Renal pelvis (tissue), 4 donors: ENCODE data around the gene SH2B3. TPM values are rescaled to one million over a fixed set of nuclear protein-coding genes. Genes with fewer than 3 reads are reported as not detected.
A peak's percentile ranks its signal among the peaks of the same experiment; 100 is the strongest.

ENCODE experiments used
- DNase-seq: peaks from one replicate; pipeline ENCODE4 v3.0.0-alpha.2; 2013
- polyA plus RNA-seq, 3 donors: library from polyadenylated mRNA; unstranded; fragments of 120-200 nt; gene quantifications; one replicate each; pipeline ENCODE4 v1.2.1, GENCODE V29; 2013; ENCODE audit not compliant: insufficient read length in 3 of 3

SH2B3 gene
- polyA plus RNA-seq, 3 donors = 16.9 to 17.9 (median 17.6) TPM

DNA sequence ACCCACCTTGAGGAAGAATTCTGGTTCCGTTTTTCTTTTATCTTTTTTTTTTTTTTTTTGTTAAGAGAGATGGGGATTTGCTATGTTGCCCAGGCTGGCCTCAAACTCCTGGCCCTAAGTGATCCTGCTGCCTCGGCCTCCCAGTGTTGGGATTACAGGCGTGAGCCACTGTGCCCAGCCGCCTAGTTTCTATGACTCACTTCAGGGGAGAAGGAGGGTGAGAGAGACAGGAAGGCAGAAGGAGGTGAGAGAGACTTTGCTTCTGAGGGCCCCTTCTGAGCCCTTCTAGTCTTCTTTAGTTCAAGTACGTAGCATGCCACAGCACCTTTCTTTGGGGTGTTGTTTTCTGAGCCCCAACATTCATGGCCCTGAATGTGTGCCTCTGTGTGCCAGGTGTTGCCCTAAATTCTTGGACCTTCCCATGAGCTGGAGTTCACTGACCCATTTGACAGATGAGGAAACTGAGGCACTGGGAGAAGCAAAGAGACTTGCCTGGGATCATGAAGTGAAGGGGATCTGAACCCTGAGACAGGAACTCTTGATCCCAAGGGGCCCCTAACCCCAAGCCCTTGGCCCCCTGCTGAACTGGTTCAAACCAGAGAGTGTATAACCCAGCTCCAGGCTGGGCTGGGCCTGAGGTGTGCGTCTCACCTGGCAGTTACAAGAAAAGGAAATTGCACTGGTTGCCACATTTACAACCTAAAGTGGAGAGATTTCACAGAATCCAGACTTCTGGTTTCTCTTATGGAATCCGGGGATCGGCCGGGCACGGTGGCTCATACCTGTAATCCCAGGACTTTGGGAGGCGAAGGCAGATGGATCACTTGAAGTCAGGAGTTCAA is 20.8 kb downstream of the SH2B3 start:
- DNase-seq = no peak

DNA sequence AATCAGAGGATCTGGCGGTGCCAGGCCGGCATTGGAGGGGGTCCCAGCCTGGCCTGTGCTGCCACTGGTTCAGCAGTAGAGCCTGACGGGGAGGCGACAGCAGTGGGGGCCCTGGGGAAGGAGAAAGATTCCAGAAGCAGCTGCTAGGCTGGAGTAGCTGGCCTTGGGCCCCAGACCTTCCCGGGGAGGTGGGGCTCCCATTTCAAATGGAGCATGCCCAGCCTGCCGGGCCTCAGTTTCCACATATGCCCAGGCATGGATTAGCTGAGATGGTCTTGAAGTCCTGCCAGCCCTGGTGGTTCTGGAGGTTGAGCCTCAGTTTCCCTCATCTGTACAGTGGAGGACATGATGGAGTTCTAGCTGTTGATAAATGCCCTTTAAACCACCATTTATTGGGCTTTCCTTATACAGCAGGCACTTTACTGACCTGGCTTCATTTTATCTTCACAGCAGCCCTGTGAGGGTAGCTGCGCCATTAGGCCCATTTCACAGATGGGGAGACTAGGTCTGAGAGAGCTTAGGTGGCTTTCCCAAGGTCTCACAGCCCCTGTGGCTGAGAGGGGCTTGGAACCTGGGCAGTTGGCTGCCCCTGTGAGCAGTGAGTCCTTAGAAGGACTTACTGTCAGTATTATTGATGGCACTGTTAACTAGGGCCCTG is 21.8 kb downstream of the SH2B3 start:
- no peak for DNase-seq

DNA sequence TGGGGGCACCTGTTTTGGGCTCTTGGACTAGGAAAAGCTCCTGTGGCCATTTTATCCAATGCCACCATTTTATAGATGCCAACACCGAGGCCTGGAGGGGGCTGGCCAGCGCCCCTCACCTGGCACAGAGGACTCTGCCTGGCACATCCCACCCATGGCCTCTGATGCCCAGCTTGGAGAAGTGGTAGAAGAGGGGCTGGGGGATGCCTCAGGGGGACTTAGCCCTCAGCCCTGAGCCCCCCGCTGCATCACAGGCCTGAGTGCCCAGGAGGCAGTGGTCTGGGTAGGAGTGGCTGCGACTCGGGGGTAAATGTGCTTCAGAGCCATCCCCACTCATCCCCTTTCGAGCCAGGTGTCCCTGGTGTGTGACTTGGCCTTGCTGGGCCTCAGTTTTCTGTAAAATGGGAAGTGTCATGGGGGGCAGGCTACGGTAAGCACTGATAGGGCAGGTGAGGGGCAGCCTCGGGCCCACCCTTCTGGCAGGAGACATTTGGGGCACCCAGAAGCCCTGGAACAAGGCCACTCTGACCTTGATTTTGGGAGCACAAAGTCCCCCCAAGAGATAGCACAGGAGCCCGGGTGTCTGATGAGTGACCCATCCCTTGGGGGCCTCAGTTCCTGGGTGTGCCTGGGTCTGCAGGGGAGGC is 22.5 kb downstream of the SH2B3 start:
- DNase-seq = no peak

DNA sequence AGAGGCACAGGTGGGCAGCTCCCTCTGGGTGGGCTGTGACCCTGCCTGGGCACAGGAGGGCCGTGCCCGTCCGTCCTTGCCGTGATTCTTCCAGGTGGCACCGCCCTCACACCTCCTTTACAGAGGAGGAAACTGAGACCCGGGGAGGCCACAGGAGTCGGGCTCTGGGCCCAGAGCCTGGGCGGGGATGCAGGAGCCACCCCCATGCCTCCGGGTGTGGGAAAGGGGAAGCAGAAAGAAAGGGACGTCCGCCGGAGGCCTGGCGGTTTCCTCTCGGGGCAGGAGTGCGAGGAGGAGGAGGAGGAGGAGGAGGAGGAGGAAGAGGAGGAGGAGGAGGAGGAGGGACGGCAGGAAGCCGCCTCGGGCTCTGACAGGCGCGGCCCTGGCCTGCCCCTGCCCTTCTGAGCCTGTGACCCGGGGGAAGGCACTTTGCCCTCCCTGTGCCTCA is 23.0 kb downstream of the SH2B3 start:
- no peak for DNase-seq

DNA sequence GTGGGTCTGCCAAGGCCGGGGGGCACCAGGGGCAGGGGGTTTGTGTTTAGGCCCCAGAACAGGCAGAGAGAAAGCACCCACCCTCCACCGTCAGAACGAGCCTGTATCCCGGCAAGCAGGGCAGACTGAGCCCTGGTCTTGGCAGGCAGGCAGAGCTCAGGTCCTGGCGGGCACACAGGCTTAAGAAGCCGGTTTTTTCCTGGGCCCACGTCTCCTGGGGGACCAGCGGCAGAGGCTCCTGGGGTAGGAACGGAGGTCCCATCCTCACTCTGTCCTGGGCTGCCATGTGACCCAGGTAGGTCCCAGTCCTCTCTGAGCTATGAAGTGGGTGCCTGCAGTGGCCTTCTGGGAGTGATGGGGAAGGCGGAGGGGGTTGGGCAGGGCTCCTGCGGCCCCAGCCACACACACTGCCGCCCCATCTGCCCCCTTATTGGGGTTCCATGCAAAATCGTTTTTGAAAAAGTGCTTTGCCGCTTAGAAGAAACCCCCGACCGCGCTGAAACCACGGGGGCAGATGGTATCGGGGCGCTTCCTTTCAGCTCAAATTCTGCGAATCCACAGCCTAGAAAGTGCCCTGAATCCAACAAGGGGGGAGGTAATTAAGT is 24.2 kb downstream of the SH2B3 start:
- no peak for DNase-seq

DNA sequence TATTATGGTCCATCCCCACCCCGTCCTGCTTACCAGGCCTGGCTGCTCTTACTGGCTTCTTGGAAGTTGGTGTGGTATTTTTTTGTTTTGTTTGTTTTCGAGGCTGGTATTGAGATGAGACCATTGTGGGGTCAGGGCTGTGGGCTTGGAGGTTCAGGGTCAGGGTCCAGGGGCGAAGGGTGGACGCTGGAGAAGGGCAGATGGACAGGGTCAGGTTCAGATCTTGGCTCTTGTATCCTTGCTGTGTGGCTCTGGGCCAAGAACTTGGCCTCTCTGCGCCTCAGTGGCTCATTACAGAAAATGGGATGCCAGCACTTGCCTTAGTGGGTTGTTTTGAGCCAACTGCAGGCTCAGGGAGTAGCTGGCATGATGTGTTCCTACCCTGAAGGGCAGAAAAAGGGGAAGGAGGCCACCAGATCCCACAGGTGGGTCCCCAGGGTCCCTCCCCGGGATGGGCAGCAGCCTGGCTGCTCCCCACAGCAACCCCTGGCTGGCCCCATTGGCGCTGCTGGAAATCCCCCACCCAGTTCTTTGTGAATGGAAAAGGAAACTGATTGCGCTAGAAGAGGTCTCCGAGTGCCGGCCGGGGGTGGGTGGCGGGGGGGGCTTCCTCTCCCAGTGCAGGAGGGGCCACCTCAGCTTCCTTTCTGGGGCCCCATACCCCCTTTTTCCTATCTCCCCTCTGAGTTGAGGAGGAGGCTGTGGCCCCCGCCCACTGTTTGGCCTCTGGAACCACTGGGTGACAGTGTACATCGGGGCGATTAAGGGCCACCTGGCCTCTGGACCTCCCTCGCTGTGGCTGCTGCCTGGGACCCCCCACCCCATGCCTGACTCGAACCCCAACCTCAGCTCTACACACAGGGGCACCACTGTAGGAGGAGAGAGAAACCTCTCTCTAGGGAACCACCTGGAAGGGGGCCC is 25.0 kb downstream of the SH2B3 start:
- DNase-seq = no peak

DNA sequence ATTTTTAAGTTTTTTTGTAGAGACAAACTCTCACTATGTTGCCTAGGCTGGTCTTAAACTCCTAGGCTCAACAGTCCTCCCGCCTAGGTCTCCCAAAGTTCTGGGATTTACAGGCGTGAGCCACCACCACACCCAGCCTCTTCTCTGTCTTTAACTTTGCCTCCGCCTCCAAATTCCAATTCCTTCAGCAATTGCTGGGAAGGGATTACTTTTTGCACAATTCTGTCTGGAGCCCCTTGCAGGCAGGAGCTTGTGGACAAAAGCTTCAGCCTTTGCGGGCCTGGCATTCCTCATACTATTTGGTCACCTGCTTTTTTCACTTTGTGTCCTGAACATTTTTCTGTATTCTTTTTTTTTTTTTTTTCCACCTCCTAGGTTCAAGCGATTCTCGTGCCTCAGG is 26.0 kb downstream of the SH2B3 start:
- no peak for DNase-seq

DNA sequence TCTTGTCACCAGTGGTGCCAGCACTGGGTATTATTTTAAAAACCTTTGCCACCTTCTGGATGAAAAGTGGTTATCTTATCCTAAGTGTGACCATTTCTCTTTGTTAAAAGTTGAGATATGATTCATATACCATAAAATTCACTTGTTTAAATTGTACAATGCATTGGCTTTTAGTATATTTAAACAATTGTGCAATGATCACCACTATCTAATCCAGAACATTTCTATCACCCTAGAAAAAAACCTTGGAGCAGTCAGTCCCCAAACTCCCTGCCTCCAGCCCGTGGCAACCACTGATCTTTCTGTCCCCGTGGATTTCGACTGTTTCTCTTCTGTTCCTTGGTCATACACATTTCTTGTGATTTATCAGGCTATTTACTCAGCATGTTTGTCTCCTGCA is 28.3 kb downstream of the SH2B3 start:
- DNase-seq = no peak

DNA sequence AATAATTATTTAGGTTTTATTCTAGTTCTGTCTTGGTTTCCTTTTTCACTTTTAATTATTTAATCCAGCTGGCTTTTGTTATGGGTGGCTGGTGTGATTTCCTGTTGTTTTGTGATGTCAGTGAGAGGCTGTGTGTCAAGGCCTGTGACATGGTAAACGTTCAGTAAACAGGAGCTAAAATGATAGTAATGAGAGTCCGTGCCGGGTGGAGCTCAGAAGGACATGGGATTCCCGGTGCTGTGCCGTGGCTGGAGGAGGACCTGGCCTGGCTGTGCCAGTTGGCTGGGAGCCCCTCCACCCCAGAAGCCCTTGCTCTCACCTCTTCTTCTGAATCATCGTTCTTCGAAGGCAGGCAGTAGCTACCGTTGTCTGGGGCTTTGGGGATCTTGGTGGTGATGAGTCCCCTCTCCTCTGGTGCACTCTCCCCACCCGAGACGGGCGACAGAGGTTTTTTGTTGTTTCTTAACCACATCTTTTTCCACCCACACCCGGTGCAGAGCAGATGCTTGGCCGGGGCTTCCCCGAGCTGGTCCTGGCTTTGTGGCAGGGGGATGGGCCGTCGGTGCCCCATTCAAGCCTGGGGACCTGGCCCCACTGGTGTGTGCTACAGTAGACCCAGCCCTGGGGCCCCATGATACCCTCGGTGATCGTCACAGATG is 29.1 kb downstream of the SH2B3 start:
- DNase-seq = peak; percentile 48

DNA sequence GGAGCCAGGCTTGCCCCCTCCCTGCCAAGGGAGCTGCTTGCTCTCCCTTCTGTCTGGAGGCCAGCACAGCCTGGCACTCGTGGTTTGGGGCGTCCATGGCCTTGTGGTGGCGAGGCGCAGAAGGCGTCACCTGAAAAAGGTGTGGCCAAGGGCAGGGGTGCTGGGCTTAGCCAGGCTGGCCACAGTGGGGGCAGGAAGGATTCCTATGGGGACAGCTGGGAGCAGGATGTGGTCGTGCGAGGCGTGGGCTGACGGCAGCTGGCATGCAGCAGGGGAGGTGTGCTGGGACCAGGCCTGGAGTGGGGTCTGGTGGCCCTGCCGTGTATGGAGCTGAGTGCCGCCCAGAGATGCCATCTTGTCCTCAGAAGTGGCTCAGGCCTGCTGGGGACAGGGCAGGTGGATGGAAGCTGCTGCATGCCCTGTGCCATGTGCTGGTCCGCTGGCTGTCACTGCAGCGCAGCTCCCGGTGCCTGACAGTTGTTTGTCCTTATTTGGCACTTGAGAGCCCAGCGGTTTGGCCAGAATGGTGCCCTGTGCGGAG is 30.0 kb downstream of the SH2B3 start:
- DNase-seq = no peak

DNA sequence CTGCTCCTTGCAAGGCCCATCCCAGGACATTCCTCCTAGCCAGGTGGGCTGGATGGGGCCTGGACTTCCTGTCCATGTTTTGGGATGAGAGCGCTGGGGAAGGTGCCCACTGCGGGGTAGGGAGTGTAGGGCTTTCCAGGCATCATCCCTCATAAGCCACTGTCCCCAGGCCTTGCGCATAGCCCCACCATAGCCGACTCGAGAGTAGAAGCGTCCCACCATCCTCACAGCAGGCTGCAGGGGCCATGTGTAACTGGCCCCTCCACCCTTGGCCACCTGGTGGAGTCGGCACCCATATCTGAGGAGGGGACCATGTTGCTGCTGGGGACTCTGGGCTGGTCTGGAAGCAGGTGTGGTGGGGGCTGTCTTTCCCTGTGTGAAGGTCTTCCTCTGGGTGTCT is 30.5 kb downstream of the SH2B3 start:
- DNase-seq = no peak

DNA sequence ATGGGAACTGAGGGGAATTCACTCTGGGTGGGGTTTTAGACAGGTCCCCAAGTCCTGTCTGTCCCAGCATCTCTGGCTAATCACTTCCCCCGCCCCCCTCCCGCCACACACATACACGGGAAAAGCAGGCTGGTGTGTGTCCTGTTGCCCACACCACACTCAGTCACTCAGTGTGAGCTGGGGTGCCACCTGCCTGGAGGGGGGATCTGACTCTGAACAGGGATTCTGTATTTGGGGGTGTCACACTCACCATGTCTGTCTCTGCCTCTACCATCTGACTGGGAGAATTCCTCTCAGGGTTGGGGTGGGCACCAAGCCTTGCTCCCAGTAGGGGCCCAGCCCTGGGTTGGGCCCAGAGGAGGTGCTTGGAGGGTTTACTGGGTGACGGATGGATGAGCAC is 31.1 kb downstream of the SH2B3 start:
- DNase-seq = no peak

DNA sequence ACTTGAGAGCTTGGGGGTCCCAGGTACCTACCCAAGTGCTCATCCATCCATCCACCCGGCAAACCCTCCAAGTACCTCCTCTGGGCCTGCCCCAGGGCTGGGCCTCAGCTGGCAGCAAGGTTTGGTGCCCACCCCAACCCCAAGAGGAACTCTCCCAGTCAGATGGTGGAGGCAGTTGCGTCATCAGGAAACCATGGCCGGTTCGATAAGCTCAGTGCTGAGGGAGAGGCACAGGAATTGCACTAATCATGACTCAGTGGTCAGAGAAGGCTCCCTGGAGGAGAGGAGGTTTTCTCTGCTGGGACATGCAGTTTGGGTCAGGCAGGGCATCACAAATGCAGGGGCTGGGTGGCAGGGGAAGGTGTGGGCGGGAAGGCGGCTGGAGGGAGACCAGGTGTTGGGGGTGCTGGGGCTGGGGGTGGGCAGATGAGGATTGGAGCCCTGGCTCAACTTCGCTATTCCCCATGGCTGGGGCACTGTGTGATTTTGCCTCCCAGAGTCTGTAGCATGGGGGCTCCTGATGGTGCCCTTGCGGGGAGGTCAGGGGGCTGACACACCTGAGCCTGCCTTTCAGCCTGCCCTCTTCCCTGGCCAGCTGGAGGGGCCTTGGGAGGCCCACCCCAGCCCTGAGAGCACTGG is 32.2 kb downstream of the SH2B3 start:
- no peak for DNase-seq

DNA sequence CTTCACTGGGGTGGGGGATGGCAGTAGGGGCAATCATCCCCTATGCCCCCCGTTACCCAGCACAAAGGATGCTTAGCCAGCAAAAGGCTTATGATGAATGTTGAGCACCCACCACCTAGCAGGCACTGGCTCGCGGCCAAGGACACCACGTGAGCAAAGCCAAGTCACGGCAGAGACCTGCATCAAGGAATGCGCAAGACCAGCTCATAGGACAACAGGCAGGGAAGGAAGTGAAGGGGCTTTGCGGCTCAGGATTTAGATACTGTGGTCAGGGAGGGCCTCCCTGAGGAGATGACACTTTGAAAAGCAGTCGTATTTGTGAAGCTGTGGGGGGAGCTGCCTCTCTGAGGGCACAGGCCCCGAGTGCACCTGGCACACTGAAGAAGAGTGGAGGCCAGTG is 32.8 kb downstream of the SH2B3 start:
- DNase-seq = no peak

DNA sequence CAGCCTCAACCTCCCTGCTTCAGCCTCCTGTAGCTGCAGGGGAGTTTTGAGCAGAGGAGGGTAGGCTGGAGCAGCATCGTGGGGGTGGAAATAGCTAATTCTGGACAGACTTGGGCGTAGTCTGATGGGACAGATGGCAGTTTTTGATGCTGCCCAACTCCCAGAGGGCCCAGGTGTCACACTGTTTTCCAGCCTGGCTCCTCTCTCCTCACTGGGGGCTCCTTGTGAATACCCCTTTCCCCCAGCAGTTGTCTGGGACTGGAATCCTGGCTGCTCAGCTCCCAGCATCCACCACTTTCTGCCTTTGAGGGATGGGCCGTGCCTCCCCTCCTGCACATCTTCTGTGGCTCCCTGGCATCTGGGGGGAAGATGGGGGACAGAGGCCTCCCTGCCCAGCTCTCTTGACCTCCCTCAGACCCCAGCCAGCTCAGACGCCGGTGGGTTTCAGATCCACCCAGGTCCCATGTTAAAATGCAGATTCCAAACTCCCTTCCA is 34.0 kb downstream of the SH2B3 start:
- no peak for DNase-seq

DNA sequence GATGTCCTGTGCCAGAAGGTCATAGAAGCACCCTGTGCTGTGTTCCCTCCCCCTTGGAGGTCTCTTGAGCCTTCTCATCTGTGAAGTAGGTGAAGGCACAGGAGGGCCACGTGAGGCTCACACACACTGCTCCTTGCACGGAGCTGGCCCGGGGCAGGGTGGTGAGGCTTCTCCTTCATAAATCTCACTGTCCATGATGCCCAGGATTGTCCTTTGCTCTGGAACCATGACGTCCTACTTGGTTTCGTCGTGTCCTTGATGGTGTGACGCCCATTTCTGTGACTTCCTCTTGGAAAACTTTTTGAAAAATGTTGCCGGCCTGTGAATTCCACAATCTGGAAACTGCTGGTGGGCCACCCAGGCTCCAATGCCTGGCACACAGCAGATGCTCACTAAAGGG is 34.4 kb downstream of the SH2B3 start:
- no peak for DNase-seq

DNA sequence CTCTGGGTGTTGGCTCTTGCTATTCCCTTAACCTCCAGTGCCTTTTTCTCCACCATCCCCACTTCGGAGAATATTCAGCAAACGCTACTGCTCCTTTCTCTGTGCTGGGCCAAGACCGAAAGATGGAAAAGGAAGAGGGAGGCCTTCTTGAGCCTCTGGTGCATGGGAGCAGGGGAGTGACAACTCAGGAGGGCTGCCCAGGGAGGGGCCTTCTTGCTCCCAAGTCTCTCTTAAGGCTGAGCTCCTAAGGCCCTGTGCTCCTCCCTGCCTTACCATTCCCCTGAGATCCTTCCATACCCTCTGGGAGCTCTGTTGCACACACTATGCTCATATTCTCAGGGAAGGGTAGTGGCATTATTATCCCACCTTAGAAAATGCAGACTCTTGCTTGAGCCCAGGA is 34.9 kb downstream of the SH2B3 start:
- no peak for DNase-seq

DNA sequence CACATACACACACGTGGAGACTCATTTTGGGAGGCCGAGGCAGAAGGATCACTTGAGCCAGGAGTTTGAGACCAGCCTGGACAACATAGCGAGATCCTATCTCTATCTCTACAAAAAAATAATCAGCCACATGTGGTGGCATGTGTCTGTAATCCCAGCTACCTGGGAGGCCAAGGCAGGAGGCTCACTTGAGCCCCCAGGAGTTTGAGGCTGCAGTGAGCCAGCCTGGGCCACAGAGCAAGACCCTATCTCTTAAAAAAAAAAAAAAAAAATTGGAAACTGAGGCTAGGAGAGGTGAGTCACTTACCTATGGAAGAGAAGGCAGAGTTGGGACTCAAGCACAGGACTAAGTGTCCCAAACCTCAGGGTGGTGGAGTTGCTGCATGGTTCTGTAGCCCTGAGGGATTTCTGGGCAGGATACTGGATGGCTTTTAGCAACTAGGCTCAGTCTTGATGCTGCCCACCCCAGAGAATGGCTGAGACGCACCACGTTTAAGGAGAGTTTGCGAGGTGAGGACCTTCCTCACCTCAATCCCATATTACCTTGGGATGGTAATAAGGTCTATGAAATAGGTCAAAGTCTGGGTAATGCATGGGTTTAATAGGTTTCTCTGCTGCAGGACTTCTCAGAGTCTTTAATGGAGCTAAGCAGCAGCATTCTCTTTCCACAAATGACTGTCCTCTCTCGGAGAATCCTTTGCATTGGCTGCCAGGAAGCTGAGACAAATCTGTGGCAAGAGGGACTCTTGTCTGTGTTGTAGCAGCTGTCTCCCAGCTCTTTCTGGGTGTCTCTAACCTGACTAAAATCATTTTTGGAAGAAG is 35.6 kb downstream of the SH2B3 start:
- no peak for DNase-seq
